Calu3 (cell line): ENCODE measurements around the gene TLN1. TPM values are rescaled to one million over a fixed set of nuclear protein-coding genes. Genes with fewer than 3 reads are reported as not detected.
A peak's percentile ranks its signal among the peaks of the same experiment; 100 is the strongest.

Experiments used
- BruUV-seq: library from RNA; stranded (reverse); fragments of 400-500 nt; replicated peaks from 2 replicates; lab custom pipeline; 2021; lab: Mats Ljungman, UMichigan
- CTCF ChIA-PET: fragments of 300-600 bp; sonication (Branson Sonifier 250); formaldehyde crosslinking; loops from one replicate; lab custom pipeline; 2022; ENCODE audit warnings: antibody characterized with exemption; lab: Charles Lee
- DNase-seq: peaks from one replicate; pipeline ENCODE4 v3.0.0; 2022
- H3K27ac Mint-ChIP-seq: one replicate; pipeline ENCODE4 v1.8.0; 2022; ENCODE audit warnings: mixed read lengths; ENCODE audit not compliant: unreplicated experiment
- H3K27me3 Mint-ChIP-seq: one replicate; pipeline ENCODE4 v1.8.0; 2022; ENCODE audit warnings: mixed read lengths; ENCODE audit not compliant: unreplicated experiment
- H3K36me3 Mint-ChIP-seq: one replicate; pipeline ENCODE4 v1.8.0; 2022; ENCODE audit warnings: mild to moderate bottlenecking, moderate library complexity, mixed read lengths; ENCODE audit not compliant: insufficient read depth, unreplicated experiment
- H3K4me1 Mint-ChIP-seq: one replicate; pipeline ENCODE4 v1.8.0; 2022; ENCODE audit warnings: mild to moderate bottlenecking, low read depth, mixed read lengths; ENCODE audit not compliant: unreplicated experiment
- H3K4me3 Mint-ChIP-seq: one replicate; pipeline ENCODE4 v1.8.0; 2022; ENCODE audit warnings: mild to moderate bottlenecking, low read depth, moderate library complexity, mixed read lengths; ENCODE audit not compliant: unreplicated experiment
- H3K9me3 Mint-ChIP-seq: one replicate; pipeline ENCODE4 v1.8.0; 2022; ENCODE audit warnings: low read depth, mixed read lengths; ENCODE audit not compliant: unreplicated experiment
- CTCF ChIP-seq: fragments of 200-600 bp; IDR thresholded peaks from one replicate; pipeline ENCODE4 v1.8.0; 2022; ENCODE audit warnings: antibody characterized with exemption; ENCODE audit not compliant: unreplicated experiment
- intact Hi-C: fragments of 100-400 bp; cut with micrococcal nuclease; formaldehyde crosslinking; loops from one replicate; pipeline ENCODE4 v1.10.0; 2022; ENCODE audit not compliant: unreplicated experiment
- total RNA-seq: library from RNA; stranded (reverse); gene quantifications from 2 replicates; pipeline ENCODE4 v1.2.3, GENCODE V29; 2022

TLN1 gene
- total RNA-seq, 1 experiment from 2014 or later: 98.7 TPM

GRCh38 chr9:35738924-35739323 lies 6.9 kb upstream of the TLN1 start:
- BruUV-seq: no TSS peak
- H3K27me3 Mint-ChIP-seq: no peaks in the 10 kb centered on the region
- peaks cover 41% of the 10 kb centered on the region for H3K36me3 Mint-ChIP-seq
- no peaks in the 10 kb centered on the region for H3K4me1 Mint-ChIP-seq
- H3K4me3 Mint-ChIP-seq: no peak overlapping the region
- CTCF ChIA-PET: no interaction called here
- no peaks in the 10 kb centered on the region for H3K9me3 Mint-ChIP-seq
- intact Hi-C loops: loop anchor here (10.0 kb wide), 2 partner anchors 74 to 76 kb away; partner anchors contain the start of genes ARHGEF39, HINT2 and SPAG8
- TF ChIP-seq CTCF: no peak
- no peak overlapping the region for H3K27ac Mint-ChIP-seq
- no peak for DNase-seq

DNA sequence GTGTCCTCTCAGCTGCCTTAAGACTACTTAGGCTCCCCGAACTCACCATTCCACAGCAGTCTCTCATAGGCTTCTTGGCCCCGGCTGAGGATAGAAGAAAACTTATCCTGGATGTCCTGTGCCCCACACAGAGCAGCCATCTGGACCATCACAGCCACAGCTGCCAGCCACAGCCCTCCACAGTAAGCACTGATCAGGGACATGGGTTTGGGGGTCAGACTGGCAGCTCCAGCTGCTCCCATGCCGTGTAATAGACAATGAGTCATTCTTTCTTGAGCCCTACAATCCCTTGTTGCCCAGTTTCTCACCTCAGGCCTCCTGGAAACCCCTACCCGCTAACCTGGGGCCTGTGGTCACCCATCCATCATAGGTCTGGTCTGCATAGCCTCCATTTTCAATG lies 6.2 kb upstream of the TLN1 start:
- no peak overlapping the region for H3K27ac Mint-ChIP-seq
- H3K4me1 Mint-ChIP-seq: no peaks in the 10 kb centered on the region
- intact Hi-C loops: loop anchor here (10.0 kb wide), 2 partner anchors 73 to 77 kb away; partner anchors contain the start of genes ARHGEF39, HINT2 and SPAG8
- CTCF ChIA-PET: no interaction called here
- DNase-seq: no peak
- H3K27me3 Mint-ChIP-seq: no peaks in the 10 kb centered on the region
- H3K36me3 Mint-ChIP-seq: peaks cover 37% of the 10 kb centered on the region
- no TSS peak for BruUV-seq
- TF ChIP-seq CTCF: no peak
- no peak overlapping the region for H3K4me3 Mint-ChIP-seq
- no peaks in the 10 kb centered on the region for H3K9me3 Mint-ChIP-seq

DNA sequence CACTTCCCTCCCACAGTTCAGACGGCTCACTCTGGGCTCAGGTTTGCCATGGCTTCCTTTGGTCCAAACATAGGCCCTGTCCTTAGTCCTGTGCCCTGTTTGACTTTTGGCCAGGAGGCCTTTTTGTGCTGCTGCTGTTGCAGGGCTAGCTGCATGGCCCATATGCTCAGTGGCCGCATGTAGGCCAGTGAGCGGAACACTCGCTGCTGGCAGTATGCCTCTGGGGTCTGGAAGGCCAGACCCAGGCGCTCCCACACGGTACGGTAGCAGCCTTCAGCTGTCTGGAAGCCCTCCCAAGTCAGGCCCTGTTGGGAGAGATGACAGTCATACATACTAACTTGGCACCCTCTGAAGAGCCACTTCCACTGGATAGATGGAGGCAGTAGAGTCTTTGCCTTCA lies 5.1 kb upstream of the TLN1 start:
- no peaks in the 10 kb centered on the region for H3K9me3 Mint-ChIP-seq
- H3K27ac Mint-ChIP-seq: no peak overlapping the region
- BruUV-seq: TSS peak; percentile 25
- no peak for TF ChIP-seq CTCF
- H3K27me3 Mint-ChIP-seq: no peaks in the 10 kb centered on the region
- no peak overlapping the region for H3K4me3 Mint-ChIP-seq
- intact Hi-C loops: loop anchor here (10.0 kb wide), 2 partner anchors 72 to 78 kb away; partner anchors contain the start of genes ARHGEF39, HINT2 and SPAG8
- no peak for DNase-seq
- H3K4me1 Mint-ChIP-seq: no peaks in the 10 kb centered on the region
- CTCF ChIA-PET: no interaction called here
- H3K36me3 Mint-ChIP-seq: peaks cover 45% of the 10 kb centered on the region

DNA sequence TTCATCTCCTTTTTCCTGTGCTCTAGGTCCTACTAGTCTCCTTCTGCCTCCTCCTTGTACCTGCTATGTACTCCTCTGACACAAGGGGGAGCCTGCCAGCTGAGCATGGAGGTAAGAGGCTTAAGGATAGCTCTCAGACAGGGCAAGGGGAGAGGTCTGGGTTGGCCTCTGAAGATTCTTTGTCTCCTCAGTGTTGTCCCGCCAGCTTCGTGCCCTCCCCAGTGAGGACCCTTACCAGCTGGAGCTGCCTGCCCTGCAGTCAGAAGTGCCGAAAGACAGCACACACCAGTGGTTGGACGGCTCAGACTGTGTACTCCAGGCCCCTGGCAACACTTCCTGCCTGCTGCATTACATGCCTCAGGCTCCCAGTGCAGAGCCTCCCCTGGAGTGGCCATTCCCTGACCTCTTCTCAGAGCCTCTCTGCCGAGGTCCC lies 4.2 kb upstream of the TLN1 start:
- BruUV-seq: no TSS peak
- peak; percentile 72 for DNase-seq
- CTCF ChIA-PET: interaction anchor here (0.6 to 1.5 kb wide), 6 partner anchors 10 to 146 kb away, joined by 3 to 9 read pairs (median 4); partner anchors contain the start of gene SPAG8
- peaks cover 54% of the 10 kb centered on the region for H3K36me3 Mint-ChIP-seq
- H3K27ac Mint-ChIP-seq: no peak overlapping the region
- H3K4me3 Mint-ChIP-seq: no peak overlapping the region
- no peaks in the 10 kb centered on the region for H3K27me3 Mint-ChIP-seq
- intact Hi-C loops: loop anchor here (1.0 to 10.0 kb wide), 3 partner anchors 51 to 79 kb away; partner anchors contain the start of genes ARHGEF39, HINT2 and SPAG8
- H3K4me1 Mint-ChIP-seq: no peaks in the 10 kb centered on the region
- peak; percentile 56 for TF ChIP-seq CTCF
- H3K9me3 Mint-ChIP-seq: no peaks in the 10 kb centered on the region
